OCI-LY3 (cell line): Measurements from ENCODE around the gene ZSCAN21.
A peak's percentile ranks its signal among the peaks of the same experiment; 100 is the strongest.

Experiments used
- H2AFZ ChIP-seq: fragments of 200-600, 300-600 bp; shearing (Covaris generic); 2 replicates; pipeline ENCODE4 v1.6.0; 2014; ENCODE audit warnings: antibody characterized with exemption, low read depth, low read length
- H3K27ac ChIP-seq: fragments of 200-600, 300-600 bp; sonication (generic); 2 replicates; pipeline ENCODE4 v1.5.1; 2014; ENCODE audit warnings: mild to moderate bottlenecking, low read length, moderate library complexity, mixed read lengths
- H3K27me3 ChIP-seq: fragments of 200-600, 300-600 bp; sonication (generic); 2 replicates; pipeline ENCODE4 v1.6.1; 2014; ENCODE audit warnings: low read depth, low read length, mixed read lengths
- H3K36me3 ChIP-seq: fragments of 200-600, 300-600 bp; sonication (generic); replicated peaks from 2 replicates; pipeline ENCODE3; 2014; ENCODE audit warnings: low read depth, low read length, mixed read lengths
- H3K4me1 ChIP-seq: fragments of 300-600, 200-600 bp; sonication (generic); 2 replicates; pipeline ENCODE4 v1.6.1; 2014; ENCODE audit warnings: low read length, mixed read lengths
- H3K4me2 ChIP-seq: fragments of 200-600, 300-600 bp; sonication (generic); 2 replicates; pipeline ENCODE4 v1.6.1; 2014; ENCODE audit warnings: low read length, mixed read lengths
- H3K4me3 ChIP-seq: fragments of 300-600, 200-600 bp; sonication (generic); 2 replicates; pipeline ENCODE4 v1.5.1; 2014; ENCODE audit warnings: antibody characterized with exemption, mild to moderate bottlenecking, low read length, moderate library complexity
- H3K79me2 ChIP-seq: fragments of 300-600, 200-600 bp; shearing (Covaris generic); 2 replicates; pipeline ENCODE4 v1.6.1; 2014; ENCODE audit warnings: mild to moderate bottlenecking, low read length, mixed read lengths
- H3K9ac ChIP-seq: fragments of 300-600, 200-600 bp; shearing (Covaris generic); 2 replicates; pipeline ENCODE4 v1.6.0; 2014; ENCODE audit warnings: mild to moderate bottlenecking, low read length, moderate library complexity
- H3K9me3 ChIP-seq: fragments of 200-600, 300-600 bp; shearing (Covaris generic); 2 replicates; pipeline ENCODE4 v1.6.1; 2014; ENCODE audit warnings: low read length, mixed read lengths; ENCODE audit not compliant: insufficient read depth
- H4K20me1 ChIP-seq: fragments of 200-600, 300-600 bp; sonication (generic); 2 replicates; pipeline ENCODE4 v1.6.1; 2016; ENCODE audit warnings: low read length, mixed read lengths; ENCODE audit not compliant: insufficient read depth
- CTCF ChIP-seq: fragments of 200-600, 300-600 bp; sonication (generic); IDR thresholded peaks from 2 replicates; pipeline ENCODE4 v1.5.1; 2014; ENCODE audit warnings: antibody characterized with exemption, low read length, low read depth
- EZH2phosphoT487 ChIP-seq: fragments of 200-600 bp; shearing (Covaris generic); IDR thresholded peaks from 2 replicates; pipeline ENCODE4 v1.6.1; 2018; ENCODE audit warnings: antibody characterized with exemption, mixed run types, low read depth

Gene ZSCAN21

DNA sequence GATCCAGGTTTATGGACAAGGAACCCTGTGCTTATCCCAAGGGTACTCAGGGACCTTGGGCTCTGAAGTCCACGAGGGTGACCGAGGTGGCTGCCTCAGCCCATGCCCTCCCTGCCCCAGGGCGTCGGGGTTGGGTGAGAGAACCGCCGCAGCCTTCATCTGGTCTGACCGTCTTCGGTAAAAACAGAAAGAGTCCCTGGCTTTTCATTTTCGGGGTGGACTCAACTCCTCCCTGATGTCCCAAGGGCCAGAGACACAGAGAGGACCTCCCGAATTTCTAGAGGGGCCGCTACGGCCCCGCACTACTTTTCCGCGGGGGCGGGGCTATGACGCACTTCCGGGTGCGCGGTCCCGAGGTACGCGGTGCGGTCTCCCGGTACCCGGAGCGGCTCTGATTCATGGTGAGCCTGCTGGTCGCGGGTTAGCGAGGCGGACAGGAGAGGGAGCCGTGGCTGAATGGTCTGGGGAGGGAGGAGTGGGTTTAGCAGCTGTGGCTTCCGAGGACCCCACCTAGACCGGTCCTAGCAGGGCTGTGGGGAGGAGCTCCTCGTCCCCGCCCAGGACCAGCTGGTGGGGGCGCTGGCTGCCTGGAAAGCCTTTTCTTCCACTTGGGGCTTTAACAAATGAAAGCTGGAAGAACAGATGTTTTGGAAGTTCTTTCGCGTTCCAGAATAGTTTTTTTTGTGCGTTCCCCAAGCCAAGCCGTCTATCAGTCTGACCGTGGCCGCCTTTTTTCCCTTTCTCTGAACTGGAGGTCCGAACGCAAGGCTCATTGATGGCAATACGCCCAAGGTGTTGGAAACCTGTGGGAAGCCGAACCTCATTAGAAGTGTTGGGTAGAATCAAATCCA is at the start of gene ZSCAN21:
TSS of gene ZSCAN21 (plus strand) at position 334 of the 851 bp plus-strand sequence. CDS start 7,233 bp downstream, outside the sequence.
- Histone ChIP-seq H3K27ac (peak within 1 kb of the TSS; percentile 41), H3K4me2 (peak within 1 kb of the TSS; percentile 92), H3K79me2 (peaks cover 15% of the 10 kb centered on the region), H3K9me3 (no peaks in the 10 kb centered on the region), H3K9ac (peak within 1 kb of the TSS; percentile 78), H3K27me3 (no peaks in the 10 kb centered on the region), H2AFZ (peak within 1 kb of the TSS; percentile 92), H3K4me1 (peaks cover 10% of the 10 kb centered on the region), H3K36me3 (no peaks in the 10 kb centered on the region), H4K20me1 (no peaks in the 10 kb centered on the region), H3K4me3 (peak within 1 kb of the TSS; percentile 95)
- TF ChIP-seq EZH2phosphoT487 (no peak), CTCF (peak; percentile 36; the same call in 1 of the 2 replicates)

DNA sequence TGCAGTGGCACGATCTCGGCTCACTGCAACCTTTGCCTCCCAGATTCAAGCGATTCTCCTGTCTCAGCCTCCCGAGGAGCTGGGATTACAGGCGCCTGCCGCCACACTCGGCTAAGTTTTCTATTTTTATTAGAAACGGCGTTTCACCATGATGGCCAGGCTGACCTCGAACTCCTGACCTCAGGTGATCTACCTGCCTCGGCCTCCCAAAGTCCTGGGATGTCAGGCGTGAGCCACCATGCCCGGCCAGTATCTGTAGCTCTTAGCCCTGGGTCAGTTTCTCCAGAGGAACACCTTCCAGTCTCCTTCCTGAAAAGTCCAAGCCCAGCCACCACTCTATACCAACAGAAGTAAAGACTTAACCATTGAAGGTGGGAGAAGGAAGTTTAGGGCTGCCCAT is 49.3 kb upstream of the ZSCAN21 start:
- H3K79me2 ChIP-seq = no peaks in the 10 kb centered on the region
- TF ChIP-seq CTCF (no peak), EZH2phosphoT487 (no peak)
- no peaks in the 10 kb centered on the region for H4K20me1 ChIP-seq
- H3K4me3 ChIP-seq = no peak overlapping the region
- no peaks in the 10 kb centered on the region for H3K9me3 ChIP-seq
- no peaks in the 10 kb centered on the region for H3K4me1 ChIP-seq
- 0 out of 2 replicates have a peak, but pooled peaks cover 7% of the 10 kb centered on the region for H3K27me3 ChIP-seq
- no peak overlapping the region for H3K4me2 ChIP-seq
- no peak overlapping the region for H3K9ac ChIP-seq
- H3K36me3 ChIP-seq = no peaks in the 10 kb centered on the region
- no peak overlapping the region for H2AFZ ChIP-seq
- no peak overlapping the region for H3K27ac ChIP-seq

- H3K4me3 ChIP-seq = no peak overlapping the region
- H3K27me3 ChIP-seq = 0 out of 2 replicates have a peak, but pooled peaks cover 4% of the 10 kb centered on the region
- TF ChIP-seq EZH2phosphoT487 = no peak
- no peak for TF ChIP-seq CTCF
- no peaks in the 10 kb centered on the region for H4K20me1 ChIP-seq
- H3K9ac ChIP-seq = no peak overlapping the region
- H3K36me3 ChIP-seq = no peaks in the 10 kb centered on the region
- H3K4me2 ChIP-seq = no peak overlapping the region
- no peaks in the 10 kb centered on the region for H3K4me1 ChIP-seq
- H2AFZ ChIP-seq = no peak overlapping the region
- no peaks in the 10 kb centered on the region for H3K9me3 ChIP-seq
- H3K79me2 ChIP-seq = no peaks in the 10 kb centered on the region
- H3K27ac ChIP-seq = no peak overlapping the region
Observed at GRCh38 chr7:100003711-100004661, 45.6 kb upstream of the ZSCAN21 start.

DNA sequence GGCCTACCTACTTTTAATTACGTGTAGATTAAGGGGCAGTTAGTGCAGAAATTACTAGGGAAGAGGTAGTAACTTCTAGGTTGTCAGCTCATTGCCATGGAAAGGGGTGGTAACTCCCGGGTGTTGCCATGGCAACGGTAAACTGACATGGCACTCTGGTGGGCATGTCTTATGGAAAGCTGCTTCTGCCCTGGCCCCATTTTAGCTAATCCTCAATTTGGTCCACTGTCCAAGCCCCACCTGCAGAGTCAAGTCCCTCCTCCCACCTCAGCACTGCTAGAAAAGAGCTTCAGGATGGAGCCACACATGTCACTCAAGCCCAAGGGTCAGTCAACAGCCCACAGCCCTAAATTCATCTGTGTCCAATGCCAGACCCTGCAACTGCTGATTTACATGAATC is 41.7 kb upstream of the ZSCAN21 start:
- H3K9ac ChIP-seq = no peak overlapping the region
- H2AFZ ChIP-seq = no peak overlapping the region
- no peak overlapping the region for H3K4me3 ChIP-seq
- H3K4me2 ChIP-seq = no peak overlapping the region
- no peaks in the 10 kb centered on the region for H3K9me3 ChIP-seq
- H3K36me3 ChIP-seq = no peaks in the 10 kb centered on the region
- no peaks in the 10 kb centered on the region for H3K79me2 ChIP-seq
- TF ChIP-seq EZH2phosphoT487 (no peak), CTCF (no peak)
- no peaks in the 10 kb centered on the region for H3K27me3 ChIP-seq
- no peaks in the 10 kb centered on the region for H3K4me1 ChIP-seq
- H3K27ac ChIP-seq = no peak overlapping the region
- no peaks in the 10 kb centered on the region for H4K20me1 ChIP-seq
